ENCODE data around the gene PCDHA4.
"Not testable (repeated sequence)": the region's sequence is repeated elsewhere in the genome, so short reads cannot be mapped to it uniquely, and the experiment has no call there.

PCDHA4 gene

GRCh38 chr5:140806834-140807775, at the start of gene PCDHA4:
Gene PCDHA4, plus strand, starts transcription at chr5:140807068.
- Histone ChIP-seq H3K36me3 (ENCODE audit: control insufficient read depth, insufficient read depth, low read length) (no peaks in the 10 kb centered on the region), H3K9ac (ENCODE audit: low read length) (no peak within 1 kb of the TSS), H3K4me3 (ENCODE audit: low read length) (no peak within 1 kb of the TSS), H3K27me3 (ENCODE audit: control insufficient read depth, insufficient read depth, low read length) (no peaks in the 10 kb centered on the region), H3K4me1 (ENCODE audit: control insufficient read depth, insufficient read depth, low read length) (no peaks in the 10 kb centered on the region), H3K9me3 (ENCODE audit: control insufficient read depth, low read length) (no peaks in the 10 kb centered on the region)

- no peaks in the 10 kb centered on the region for H3K4me1 ChIP-seq (ENCODE audit: control insufficient read depth, insufficient read depth, low read length)
- H3K36me3 ChIP-seq (ENCODE audit: control insufficient read depth, insufficient read depth, low read length) = no peaks in the 10 kb centered on the region
- H3K9ac ChIP-seq (ENCODE audit: low read length) = no peak overlapping the region
- H3K27me3 ChIP-seq (ENCODE audit: control insufficient read depth, insufficient read depth, low read length) = no peaks in the 10 kb centered on the region
- no peak overlapping the region for H3K4me3 ChIP-seq (ENCODE audit: low read length)
- peaks cover 4% of the 10 kb centered on the region for H3K9me3 ChIP-seq (ENCODE audit: control insufficient read depth, low read length)
Observed at GRCh38 chr5:140764177-140764973, 42.5 kb upstream of the PCDHA4 start.

GRCh38 chr5:140767444-140767843, 39.4 kb upstream of the PCDHA4 start:
- Histone ChIP-seq H3K36me3 (ENCODE audit: control insufficient read depth, insufficient read depth, low read length) (no peaks in the 10 kb centered on the region), H3K9ac (ENCODE audit: low read length) (no peak overlapping the region), H3K4me1 (ENCODE audit: control insufficient read depth, insufficient read depth, low read length) (no peaks in the 10 kb centered on the region), H3K4me3 (ENCODE audit: low read length) (no peak overlapping the region), H3K9me3 (ENCODE audit: control insufficient read depth, low read length) (peaks cover 4% of the 10 kb centered on the region), H3K27me3 (ENCODE audit: control insufficient read depth, insufficient read depth, low read length) (no peaks in the 10 kb centered on the region)

- Histone ChIP-seq H3K4me1 (ENCODE audit: control insufficient read depth, insufficient read depth, low read length) (no peaks in the 10 kb centered on the region), H3K36me3 (ENCODE audit: control insufficient read depth, insufficient read depth, low read length) (no peaks in the 10 kb centered on the region), H3K9me3 (ENCODE audit: control insufficient read depth, low read length) (peaks cover 7% of the 10 kb centered on the region)
Observed at GRCh38 chr5:140780512-140780911, 26.4 kb upstream of the PCDHA4 start.

GRCh38 chr5:140785905-140786686, 20.8 kb upstream of the PCDHA4 start, which contains the start of gene PCDHA1:
Gene PCDHA1, plus strand, starts transcription at chr5:140786140.
- Histone ChIP-seq H3K27me3 (ENCODE audit: control insufficient read depth, insufficient read depth, low read length) (no peaks in the 10 kb centered on the region), H3K4me1 (ENCODE audit: control insufficient read depth, insufficient read depth, low read length) (no peaks in the 10 kb centered on the region), H3K4me3 (ENCODE audit: low read length) (no peak within 1 kb of the TSS), H3K9ac (ENCODE audit: low read length) (no peak within 1 kb of the TSS), H3K9me3 (ENCODE audit: control insufficient read depth, low read length) (peaks cover 7% of the 10 kb centered on the region), H3K36me3 (ENCODE audit: control insufficient read depth, insufficient read depth, low read length) (no peaks in the 10 kb centered on the region)

More at GRCh38 chr5:140780512-140780911, 26.4 kb upstream of the PCDHA4 start:
- no peaks in the 10 kb centered on the region for H3K27me3 ChIP-seq (ENCODE audit: control insufficient read depth, insufficient read depth, low read length)
- no peak overlapping the region for H3K9ac ChIP-seq (ENCODE audit: low read length)
- H3K4me3 ChIP-seq (ENCODE audit: low read length) = no peak overlapping the region

GRCh38 chr5:140787422-140787821, 19.4 kb upstream of the PCDHA4 start:
- H3K27me3 ChIP-seq (ENCODE audit: control insufficient read depth, insufficient read depth, low read length); H3K9ac ChIP-seq (ENCODE audit: low read length); H3K4me1 ChIP-seq (ENCODE audit: control insufficient read depth, insufficient read depth, low read length); H3K9me3 ChIP-seq (ENCODE audit: control insufficient read depth, low read length); H3K36me3 ChIP-seq (ENCODE audit: control insufficient read depth, insufficient read depth, low read length); H3K4me3 ChIP-seq (ENCODE audit: low read length): not testable (repeated sequence)

GRCh38 chr5:140787849-140788504, 18.9 kb upstream of the PCDHA4 start:
- not testable (repeated sequence) for H3K9ac ChIP-seq (ENCODE audit: low read length); H3K36me3 ChIP-seq (ENCODE audit: control insufficient read depth, insufficient read depth, low read length); H3K4me1 ChIP-seq (ENCODE audit: control insufficient read depth, insufficient read depth, low read length); H3K4me3 ChIP-seq (ENCODE audit: low read length); H3K27me3 ChIP-seq (ENCODE audit: control insufficient read depth, insufficient read depth, low read length); H3K9me3 ChIP-seq (ENCODE audit: control insufficient read depth, low read length)

GRCh38 chr5:140791089-140791488, 15.8 kb upstream of the PCDHA4 start:
- Histone ChIP-seq H3K27me3 (ENCODE audit: control insufficient read depth, insufficient read depth, low read length) (no peaks in the 10 kb centered on the region), H3K9me3 (ENCODE audit: control insufficient read depth, low read length) (no peaks in the 10 kb centered on the region), H3K9ac (ENCODE audit: low read length) (no peak overlapping the region), H3K4me3 (ENCODE audit: low read length) (no peak overlapping the region), H3K36me3 (ENCODE audit: control insufficient read depth, insufficient read depth, low read length) (no peaks in the 10 kb centered on the region), H3K4me1 (ENCODE audit: control insufficient read depth, insufficient read depth, low read length) (no peaks in the 10 kb centered on the region)

GRCh38 chr5:140794595-140795258, 12.1 kb upstream of the PCDHA4 start, which contains the start of gene PCDHA2:
Gene PCDHA2, plus strand, starts transcription at chr5:140794852.
- Histone ChIP-seq H3K27me3 (ENCODE audit: control insufficient read depth, insufficient read depth, low read length) (no peaks in the 10 kb centered on the region), H3K36me3 (ENCODE audit: control insufficient read depth, insufficient read depth, low read length) (no peaks in the 10 kb centered on the region), H3K4me3 (ENCODE audit: low read length) (no peak within 1 kb of the TSS), H3K4me1 (ENCODE audit: control insufficient read depth, insufficient read depth, low read length) (no peaks in the 10 kb centered on the region), H3K9me3 (ENCODE audit: control insufficient read depth, low read length) (no peaks in the 10 kb centered on the region), H3K9ac (ENCODE audit: low read length) (no peak within 1 kb of the TSS)

GRCh38 chr5:140795259-140795641, 11.6 kb upstream of the PCDHA4 start:
- Histone ChIP-seq H3K9ac (ENCODE audit: low read length) (no peak overlapping the region), H3K4me3 (ENCODE audit: low read length) (no peak overlapping the region), H3K4me1 (ENCODE audit: control insufficient read depth, insufficient read depth, low read length) (no peaks in the 10 kb centered on the region), H3K36me3 (ENCODE audit: control insufficient read depth, insufficient read depth, low read length) (no peaks in the 10 kb centered on the region), H3K9me3 (ENCODE audit: control insufficient read depth, low read length) (no peaks in the 10 kb centered on the region), H3K27me3 (ENCODE audit: control insufficient read depth, insufficient read depth, low read length) (no peaks in the 10 kb centered on the region)
